Mucosa of rectum (tissue), 2 donors: ENCODE data around the gene NPR3.

Experiments
- H3K27ac ChIP-seq, 2 donors: one replicate each; pipeline ENCODE4 v1.7.0; 2013; ENCODE audit warnings: inconsistent platforms in 2 of 2, low read depth in 2 of 2, low read length in 2 of 2
- H3K27me3 ChIP-seq, 2 donors: one replicate each; pipeline ENCODE4 v1.7.0; 2013; ENCODE audit warnings: low read length in 2 of 2; ENCODE audit not compliant: control insufficient read depth in 2 of 2, insufficient read depth in 2 of 2
- H3K36me3 ChIP-seq, 2 donors: one replicate each; pipeline ENCODE4 v1.7.0; 2013; ENCODE audit warnings: low read length in 2 of 2; ENCODE audit not compliant: control insufficient read depth in 2 of 2, insufficient read depth in 2 of 2
- H3K4me1 ChIP-seq, 2 donors: one replicate each; pipeline ENCODE4 v1.7.0; 2013; ENCODE audit warnings: low read length in 2 of 2, mild to moderate bottlenecking in 1 of 2; ENCODE audit not compliant: control insufficient read depth in 2 of 2, insufficient read depth in 2 of 2
- H3K4me3 ChIP-seq, 2 donors: one replicate each; pipeline ENCODE4 v1.7.0; 2013; ENCODE audit warnings: low read length in 2 of 2
- H3K9ac ChIP-seq, 2 donors: one replicate each; pipeline ENCODE4 v1.7.0; 2013; ENCODE audit warnings: low read length in 2 of 2, low read depth in 1 of 2, mild to moderate bottlenecking in 1 of 2
- H3K9me3 ChIP-seq, 2 donors: one replicate each; pipeline ENCODE4 v1.7.0; 2013; ENCODE audit warnings: low read length in 2 of 2; ENCODE audit not compliant: control insufficient read depth in 2 of 2
- donor health status: healthy.
- donor health status: Normal muscosa, but diverticular disease.

NPR3 gene

GRCh38 chr5:32831624-32832023, 120.5 kb downstream of the NPR3 start:
- no peak overlapping the region for H3K9ac ChIP-seq
- H3K27ac ChIP-seq = no peak overlapping the region
- no peak overlapping the region for H3K4me3 ChIP-seq
- H3K9me3 ChIP-seq = no peaks in the 10 kb centered on the region
- H3K36me3 ChIP-seq = no peaks in the 10 kb centered on the region
- no peaks in the 10 kb centered on the region for H3K27me3 ChIP-seq
- H3K4me1 ChIP-seq = peaks cover 0 to 2% of the 10 kb centered on the region in 2 donors

GRCh38 chr5:32833127-32833526, 122.0 kb downstream of the NPR3 start:
- Histone ChIP-seq H3K27me3 (no peaks in the 10 kb centered on the region), H3K27ac (no peak overlapping the region), H3K4me3 (no peak overlapping the region), H3K9ac (no peak overlapping the region), H3K9me3 (no peaks in the 10 kb centered on the region), H3K4me1 (peaks cover 0 to 2% of the 10 kb centered on the region in 2 donors), H3K36me3 (no peaks in the 10 kb centered on the region)

- H3K9me3 ChIP-seq = no peaks in the 10 kb centered on the region
- H3K27ac ChIP-seq = no peak overlapping the region
- no peak overlapping the region for H3K9ac ChIP-seq
- H3K4me1 ChIP-seq = peaks cover 0 to 2% of the 10 kb centered on the region in 2 donors
- H3K27me3 ChIP-seq = no peaks in the 10 kb centered on the region
- no peak overlapping the region for H3K4me3 ChIP-seq
- H3K36me3 ChIP-seq = no peaks in the 10 kb centered on the region
Observed at GRCh38 chr5:32833663-32834062, 122.5 kb downstream of the NPR3 start.

GRCh38 chr5:32834251-32834650, 123.1 kb downstream of the NPR3 start:
- no peak overlapping the region for H3K4me3 ChIP-seq
- H3K27ac ChIP-seq = no peak overlapping the region
- no peaks in the 10 kb centered on the region for H3K9me3 ChIP-seq
- H3K4me1 ChIP-seq = peaks cover 0 to 2% of the 10 kb centered on the region in 2 donors
- H3K9ac ChIP-seq = no peak overlapping the region
- no peaks in the 10 kb centered on the region for H3K36me3 ChIP-seq
- H3K27me3 ChIP-seq = no peaks in the 10 kb centered on the region

GRCh38 chr5:32836176-32836575, 125.1 kb downstream of the NPR3 start:
- Histone ChIP-seq H3K27me3 (no peaks in the 10 kb centered on the region), H3K36me3 (no peaks in the 10 kb centered on the region), H3K9ac (no peak overlapping the region), H3K4me1 (peaks cover 0 to 2% of the 10 kb centered on the region in 2 donors), H3K9me3 (no peaks in the 10 kb centered on the region), H3K27ac (no peak overlapping the region), H3K4me3 (no peak overlapping the region)

GRCh38 chr5:32837211-32837610, 126.1 kb downstream of the NPR3 start:
- Histone ChIP-seq H3K9ac (no peak overlapping the region), H3K36me3 (no peaks in the 10 kb centered on the region), H3K27me3 (no peaks in the 10 kb centered on the region), H3K27ac (no peak overlapping the region), H3K4me1 (peaks cover 0 to under 1% of the 10 kb centered on the region in 2 donors), H3K4me3 (no peak overlapping the region), H3K9me3 (no peaks in the 10 kb centered on the region)

- Histone ChIP-seq H3K9me3 (no peaks in the 10 kb centered on the region), H3K4me3 (no peak overlapping the region), H3K27ac (no peak overlapping the region)
Observed at GRCh38 chr5:32839106-32839505, 128.0 kb downstream of the NPR3 start.

GRCh38 chr5:32840606-32841005, 129.5 kb downstream of the NPR3 start:
- Histone ChIP-seq H3K9me3 (no peaks in the 10 kb centered on the region), H3K27ac (no peak overlapping the region), H3K4me1 (peaks cover 4 to 7% of the 10 kb centered on the region in 2 donors), H3K9ac (no peak overlapping the region), H3K27me3 (no peaks in the 10 kb centered on the region), H3K4me3 (no peak overlapping the region), H3K36me3 (no peaks in the 10 kb centered on the region)

More at GRCh38 chr5:32839106-32839505, 128.0 kb downstream of the NPR3 start:
- peaks cover 4 to 7% of the 10 kb centered on the region in 2 donors for H3K4me1 ChIP-seq
- no peaks in the 10 kb centered on the region for H3K36me3 ChIP-seq
- H3K9ac ChIP-seq = no peak overlapping the region
- no peaks in the 10 kb centered on the region for H3K27me3 ChIP-seq
